Measurements from ENCODE around the gene CEP76.

Gene CEP76

GRCh38 chr18:12711446-12711845 lies 8.9 kb upstream of the CEP76 start:
- DNase-seq (ENCODE audit: low read depth in 2 of 2), result no peak

- DNase-seq (ENCODE audit: low read depth in 2 of 2), result no peak
Observed at GRCh38 chr18:12703664-12704063, 1.1 kb upstream of the CEP76 start.

GRCh38 chr18:12703096-12703567 lies 609 bp upstream of the CEP76 start:
- no peak for DNase-seq (ENCODE audit: low read depth in 2 of 2)

GRCh38 chr18:12701161-12701560 lies 1.4 kb downstream of the CEP76 start:
- DNase-seq (ENCODE audit: low read depth in 2 of 2), result no peak

GRCh38 chr18:12699747-12700146 lies 2.8 kb downstream of the CEP76 start:
- no peak for DNase-seq (ENCODE audit: low read depth in 2 of 2)

GRCh38 chr18:12694032-12694431 lies 8.5 kb downstream of the CEP76 start:
- no peak for DNase-seq (ENCODE audit: low read depth in 2 of 2)

GRCh38 chr18:12692206-12692605 lies 10.3 kb downstream of the CEP76 start:
- no peak for DNase-seq (ENCODE audit: low read depth in 2 of 2)

- DNase-seq (ENCODE audit: low read depth in 2 of 2), result no peak
Observed at GRCh38 chr18:12689256-12689850, 13.2 kb downstream of the CEP76 start.

GRCh38 chr18:12686100-12686499 lies 16.4 kb downstream of the CEP76 start:
- no peak for DNase-seq (ENCODE audit: low read depth in 2 of 2)

- no peak for DNase-seq (ENCODE audit: low read depth in 2 of 2)
Observed at GRCh38 chr18:12679183-12679786, 23.2 kb downstream of the CEP76 start.

- no peak for DNase-seq (ENCODE audit: low read depth in 2 of 2)
Observed at GRCh38 chr18:12668041-12668440, 34.5 kb downstream of the CEP76 start.

- DNase-seq (ENCODE audit: low read depth in 2 of 2), result no peak
Observed at GRCh38 chr18:12659904-12660605, 42.5 kb downstream of the CEP76 start.

GRCh38 chr18:12658426-12659138 lies 43.9 kb downstream of the CEP76 start:
- DNase-seq (ENCODE audit: low read depth in 2 of 2), result no peak

GRCh38 chr18:12657684-12658425 lies 44.7 kb downstream of the CEP76 start, which contains the start of gene SPIRE1:
Gene SPIRE1 (minus strand): TSS chr18:12658107. CDS start chr18:12657866, 241 bp downstream.
- DNase-seq (ENCODE audit: low read depth in 2 of 2), result no peak

GRCh38 chr18:12656938-12657683 lies 45.4 kb downstream of the CEP76 start:
- no peak for DNase-seq (ENCODE audit: low read depth in 2 of 2)

- no peak for DNase-seq (ENCODE audit: low read depth in 2 of 2)
Observed at GRCh38 chr18:12656605-12656937, 46.0 kb downstream of the CEP76 start.

- DNase-seq (ENCODE audit: low read depth in 2 of 2), result no peak
Observed at GRCh38 chr18:12654971-12655370, 47.6 kb downstream of the CEP76 start.

- no peak for DNase-seq (ENCODE audit: low read depth in 2 of 2)
Observed at GRCh38 chr18:12652861-12653401, 49.6 kb downstream of the CEP76 start.

GRCh38 chr18:12651651-12652050 lies 50.9 kb downstream of the CEP76 start:
- no peak for DNase-seq (ENCODE audit: low read depth in 2 of 2)

- DNase-seq (ENCODE audit: low read depth in 2 of 2), result no peak
Observed at GRCh38 chr18:12647773-12648172, 54.8 kb downstream of the CEP76 start.

GRCh38 chr18:12645751-12646203 lies 56.7 kb downstream of the CEP76 start:
- no peak for DNase-seq (ENCODE audit: low read depth in 2 of 2)

Data from activated CD8-positive, alpha-beta memory T cell treated with anti-CD3 and anti-CD28 coated beads for 4 hours (primary cell).